MG63 (cell line): ENCODE results near the gene COX7A2. TPM values are rescaled to one million over a fixed set of nuclear protein-coding genes. Genes with fewer than 3 reads are reported as not detected.

ENCODE experiments used
- DNase-seq: peaks from one replicate; pipeline ENCODE4 v3.0.0-alpha.2; 2020
- H3K27me3 ChIP-seq: fragments of 250-450 bp; sonication (Bioruptor Pico); 2 replicates; pipeline ENCODE4 v1.5.1; 2020; ENCODE audit warnings: mild to moderate bottlenecking, moderate library complexity
- H3K36me3 ChIP-seq: fragments of 250-450 bp; sonication (Bioruptor Pico); 2 replicates; pipeline ENCODE4 v1.5.1; 2020; ENCODE audit warnings: mild to moderate bottlenecking, moderate library complexity
- H3K4me3 ChIP-seq: fragments of 250-450 bp; sonication (Bioruptor Pico); 2 replicates; pipeline ENCODE4 v1.5.1; 2020; ENCODE audit warnings: mild to moderate bottlenecking, moderate library complexity
- H3K9me3 ChIP-seq: fragments of 250-450 bp; sonication (Bioruptor Pico); 2 replicates; pipeline ENCODE4 v1.5.1; 2020; ENCODE audit warnings: mild to moderate bottlenecking, moderate library complexity
- total RNA-seq: library from RNA; depleted of rRNA; stranded (reverse); fragments of >200 nt; shearing (Covaris generic); gene quantifications from 2 replicates; pipeline ENCODE4 v1.2.3, GENCODE V29; 2014; ENCODE audit warnings: low replicate concordance

The COX7A2 gene
- total RNA-seq, 1 experiment from 2014 or later = 187 TPM

DNA sequence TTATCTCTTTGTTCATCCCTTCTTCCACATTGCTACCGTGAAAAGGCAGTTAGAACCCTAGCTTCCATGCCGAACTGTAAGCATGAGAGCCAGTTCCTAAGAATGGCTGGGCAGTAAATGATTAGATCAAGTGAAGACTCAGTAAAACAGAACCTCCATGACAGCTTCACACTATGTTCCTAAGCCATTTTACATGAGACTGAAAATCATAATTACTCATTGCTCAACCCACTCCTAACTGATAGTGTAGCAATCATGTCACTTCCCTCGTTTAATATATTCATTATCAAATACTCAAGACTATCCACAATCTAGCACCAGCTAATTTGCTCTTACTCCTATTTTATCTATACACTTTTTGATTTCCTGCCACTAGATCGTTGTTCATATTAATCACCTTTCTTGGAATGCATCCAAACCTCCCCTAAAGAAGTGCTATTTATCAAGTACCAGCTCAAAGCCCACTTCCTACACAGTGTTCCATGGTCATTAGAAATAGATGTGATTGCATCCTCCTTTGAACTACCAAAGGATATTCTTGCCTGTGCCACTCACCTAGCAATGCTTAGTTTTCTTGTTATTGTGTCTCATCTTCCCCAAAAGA, 35.0 kb upstream of the COX7A2 start:
- Histone ChIP-seq H3K4me3 (no peak overlapping the region), H3K36me3 (peaks cover 11% of the 10 kb centered on the region), H3K27me3 (no peaks in the 10 kb centered on the region), H3K9me3 (no peaks in the 10 kb centered on the region)
- no peak for DNase-seq

DNA sequence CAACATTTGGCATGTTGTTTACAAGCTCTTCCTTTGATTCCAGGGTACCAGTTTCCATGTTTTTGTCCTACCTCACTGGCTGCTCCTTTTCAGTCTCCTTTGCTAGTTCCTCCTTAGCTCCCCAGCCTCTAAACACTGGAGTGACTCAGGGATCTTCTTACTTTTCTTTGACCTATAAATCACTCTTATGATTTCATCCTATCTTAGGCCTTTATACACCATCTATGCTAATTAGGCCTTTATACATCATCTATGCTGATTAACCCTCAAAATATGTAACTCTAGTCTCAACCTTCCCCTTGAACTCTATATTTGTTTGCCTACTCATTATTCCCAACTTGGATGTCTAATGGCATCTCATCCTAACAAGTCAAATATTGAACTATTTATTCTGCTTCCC, 31.5 kb upstream of the COX7A2 start:
- Histone ChIP-seq H3K36me3 (peaks cover 19% of the 10 kb centered on the region), H3K9me3 (peaks cover 3% of the 10 kb centered on the region; the same call in 1 of the 2 replicates), H3K4me3 (no peak overlapping the region), H3K27me3 (no peaks in the 10 kb centered on the region)
- peak; percentile 30 for DNase-seq

DNA sequence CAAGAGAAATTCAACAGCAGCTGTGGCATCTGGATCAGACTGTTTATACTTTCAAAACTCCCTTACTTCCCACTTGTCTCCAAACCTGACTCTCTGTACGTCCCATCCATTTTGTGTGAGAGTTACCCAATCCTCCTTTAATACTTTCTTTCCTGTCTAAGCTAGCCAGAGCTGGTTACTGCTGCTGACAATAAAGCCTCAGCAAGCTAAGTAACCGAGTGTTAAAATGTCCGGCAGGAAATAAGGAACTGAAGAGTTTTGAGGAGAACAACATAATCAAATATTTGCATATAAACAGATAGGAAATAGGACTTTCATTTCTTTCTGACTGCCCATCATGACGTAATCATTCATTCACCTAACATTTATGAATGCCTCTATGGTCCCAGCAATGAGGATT, 29.4 kb upstream of the COX7A2 start:
- Histone ChIP-seq H3K4me3 (no peak overlapping the region), H3K27me3 (no peaks in the 10 kb centered on the region), H3K36me3 (peaks cover 16% of the 10 kb centered on the region), H3K9me3 (peaks cover 3% of the 10 kb centered on the region; the same call in 1 of the 2 replicates)
- no peak for DNase-seq

DNA sequence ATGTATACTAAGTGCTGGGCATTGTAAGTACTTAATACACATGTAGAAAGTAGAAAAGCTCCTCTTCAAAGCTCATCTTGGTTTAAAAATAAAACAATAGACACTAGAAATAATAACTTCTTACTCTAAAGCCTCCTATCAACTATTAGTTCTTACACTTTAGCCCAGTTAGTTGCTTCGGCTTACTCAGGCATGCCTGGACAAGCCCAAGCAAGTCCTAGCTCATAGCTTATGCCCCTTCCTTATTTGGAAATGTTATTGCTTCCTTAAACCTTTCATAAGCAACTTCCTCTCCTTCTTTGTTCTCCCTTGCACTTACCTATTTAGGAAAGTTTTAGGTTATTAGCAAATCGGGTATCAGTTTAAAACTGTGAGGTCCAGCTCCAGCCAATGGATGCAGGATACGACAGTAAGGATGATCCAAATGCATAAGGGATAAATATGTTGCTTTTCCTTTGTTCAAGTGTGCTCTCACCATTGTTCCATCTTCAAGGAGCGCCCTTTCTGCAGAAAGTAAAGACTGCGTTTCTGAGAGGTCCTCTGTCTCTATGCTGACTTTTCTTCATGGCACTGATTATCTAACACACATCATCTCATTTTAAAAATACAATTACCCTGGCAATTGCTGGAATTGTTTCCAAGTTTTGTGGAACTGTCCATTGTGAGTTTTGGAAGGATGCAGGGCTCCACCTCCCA, 28.7 kb upstream of the COX7A2 start:
- Histone ChIP-seq H3K36me3 (peaks cover 16% of the 10 kb centered on the region), H3K27me3 (no peaks in the 10 kb centered on the region), H3K9me3 (peaks cover 3% of the 10 kb centered on the region; the same call in 1 of the 2 replicates), H3K4me3 (no peak overlapping the region)
- peak; percentile 13 for DNase-seq

DNA sequence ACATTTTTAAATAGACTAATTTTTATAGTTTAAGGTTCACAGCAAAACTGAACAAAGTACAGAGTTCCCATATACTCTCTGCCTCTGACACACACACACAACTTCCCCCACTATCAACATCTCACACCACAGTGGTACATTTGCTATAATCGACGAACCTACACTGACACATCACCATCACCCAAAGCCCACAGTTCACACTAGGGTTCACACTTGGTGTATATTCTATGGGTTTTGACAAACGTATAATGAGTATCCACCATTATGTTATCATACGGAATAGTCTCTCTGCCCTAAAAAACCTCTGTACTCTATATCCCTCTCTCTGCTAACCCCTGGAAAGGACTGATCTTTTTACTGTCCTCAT, 25.4 kb upstream of the COX7A2 start:
- peaks cover 16% of the 10 kb centered on the region for H3K36me3 ChIP-seq
- no peaks in the 10 kb centered on the region for H3K27me3 ChIP-seq
- peaks cover 3% of the 10 kb centered on the region; the same call in 1 of the 2 replicates for H3K9me3 ChIP-seq
- H3K4me3 ChIP-seq = no peak overlapping the region
- no peak for DNase-seq

DNA sequence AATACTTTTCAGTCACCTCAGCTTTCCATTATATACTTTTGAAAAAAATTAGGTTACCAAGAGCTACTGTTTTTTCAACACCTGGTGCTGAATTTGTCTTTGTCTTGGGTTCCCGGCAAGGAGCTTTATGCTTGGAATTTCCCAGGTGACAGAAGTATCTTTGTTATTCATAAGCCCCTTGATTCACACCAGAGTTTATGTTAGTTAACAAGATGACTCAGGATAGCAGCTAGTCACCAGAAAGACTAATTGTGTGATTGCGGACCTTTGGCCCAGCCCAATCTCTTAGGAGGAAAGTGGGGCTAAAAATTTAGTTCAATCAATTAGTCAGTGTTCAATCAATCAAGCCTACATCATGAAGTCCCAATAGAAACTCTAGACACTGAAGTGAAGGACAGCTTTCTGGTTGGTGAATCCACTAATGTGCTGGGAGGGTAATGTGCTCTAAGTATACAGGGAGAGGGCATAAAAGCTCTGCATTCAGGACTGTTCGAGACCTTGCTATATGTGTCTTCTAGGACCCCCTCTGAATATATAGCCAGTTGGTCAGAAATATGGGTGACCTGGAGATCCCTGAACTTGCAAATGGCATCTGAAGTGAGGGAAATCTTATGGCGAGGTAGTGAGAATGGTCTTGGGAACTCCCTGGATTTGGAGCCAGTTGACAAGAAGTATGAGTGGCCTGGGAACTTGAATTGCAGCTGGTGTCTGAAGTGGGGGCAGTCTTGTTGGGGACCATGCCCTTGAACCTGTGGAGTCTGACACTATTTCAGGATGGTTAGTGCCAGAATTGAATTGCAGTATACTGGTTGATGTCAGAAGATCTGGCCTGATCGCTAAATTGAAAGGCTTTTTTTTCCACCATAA, 24.8 kb upstream of the COX7A2 start:
- peaks cover 3% of the 10 kb centered on the region; the same call in 1 of the 2 replicates for H3K9me3 ChIP-seq
- peaks cover 13% of the 10 kb centered on the region for H3K36me3 ChIP-seq
- H3K27me3 ChIP-seq = no peaks in the 10 kb centered on the region
- no peak overlapping the region for H3K4me3 ChIP-seq
- no peak for DNase-seq

DNA sequence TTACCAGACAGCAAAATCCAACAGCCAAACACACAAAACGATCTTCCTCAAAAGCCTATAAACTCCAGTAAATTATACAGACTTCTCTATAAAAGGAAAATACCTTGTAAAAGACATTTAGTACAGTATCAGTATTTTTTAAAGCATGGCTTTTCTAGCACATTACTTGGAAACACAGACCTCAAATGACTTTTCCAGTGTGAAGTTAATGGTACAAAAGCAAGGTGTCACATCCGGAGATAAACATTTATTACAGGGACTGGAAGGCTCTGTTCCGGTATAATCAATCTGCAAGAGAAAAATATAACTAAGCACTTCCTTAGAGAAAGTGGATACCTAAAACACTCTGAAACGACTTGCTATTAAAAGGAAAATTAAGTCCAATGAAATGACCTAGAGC, 23.9 kb upstream of the COX7A2 start:
- DNase-seq = no peak
- H3K4me3 ChIP-seq = no peak overlapping the region
- H3K9me3 ChIP-seq = no peaks in the 10 kb centered on the region
- no peaks in the 10 kb centered on the region for H3K27me3 ChIP-seq
- H3K36me3 ChIP-seq = peaks cover 9% of the 10 kb centered on the region

DNA sequence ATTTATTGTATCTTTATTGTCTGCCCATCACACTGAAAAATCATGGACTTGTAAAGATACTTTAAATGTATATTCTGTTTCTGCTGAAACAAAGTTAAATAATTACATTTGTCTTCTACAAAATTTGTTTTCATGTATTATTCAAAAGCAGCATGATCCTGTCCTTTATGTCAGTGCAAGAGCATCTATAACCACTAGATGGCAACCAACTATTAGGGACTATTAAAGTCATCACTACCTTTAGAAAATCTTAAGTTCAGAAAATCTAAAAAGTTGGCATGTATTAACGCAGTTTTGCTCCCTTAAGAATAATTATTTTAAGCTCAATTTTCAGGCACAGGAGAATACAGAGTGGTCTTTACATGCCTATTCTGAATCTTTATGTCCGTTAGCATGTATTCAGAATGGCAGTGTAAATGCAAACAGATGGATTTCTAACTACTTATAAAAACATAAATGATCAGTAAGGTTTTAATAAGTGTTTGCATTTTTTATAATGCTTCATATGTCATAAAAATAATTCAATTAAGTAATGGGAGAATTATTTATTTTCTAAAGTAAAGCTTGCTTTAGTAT, 23.2 kb upstream of the COX7A2 start:
- no peak for DNase-seq
- Histone ChIP-seq H3K9me3 (no peaks in the 10 kb centered on the region), H3K36me3 (peaks cover 6% of the 10 kb centered on the region), H3K4me3 (no peak overlapping the region), H3K27me3 (no peaks in the 10 kb centered on the region)

DNA sequence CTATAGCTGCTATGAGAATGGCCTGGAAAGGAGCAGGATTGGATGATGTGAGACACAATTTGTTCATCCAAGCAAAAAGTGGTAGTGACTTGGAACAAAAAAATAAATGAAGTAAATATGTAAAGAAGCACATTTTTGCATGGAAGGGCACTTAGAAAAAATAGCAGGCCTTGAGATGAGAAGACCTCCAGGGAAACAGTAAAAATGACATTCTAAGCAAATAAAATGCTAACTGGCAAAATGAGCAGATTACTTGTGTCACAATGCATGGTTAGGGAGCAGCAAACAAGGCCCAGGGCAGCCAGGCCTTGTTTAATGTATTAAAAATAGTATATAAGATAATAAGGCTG, 19.8 kb upstream of the COX7A2 start:
- Histone ChIP-seq H3K9me3 (no peaks in the 10 kb centered on the region), H3K4me3 (no peak overlapping the region), H3K36me3 (peaks cover 18% of the 10 kb centered on the region), H3K27me3 (no peaks in the 10 kb centered on the region)
- DNase-seq = no peak

DNA sequence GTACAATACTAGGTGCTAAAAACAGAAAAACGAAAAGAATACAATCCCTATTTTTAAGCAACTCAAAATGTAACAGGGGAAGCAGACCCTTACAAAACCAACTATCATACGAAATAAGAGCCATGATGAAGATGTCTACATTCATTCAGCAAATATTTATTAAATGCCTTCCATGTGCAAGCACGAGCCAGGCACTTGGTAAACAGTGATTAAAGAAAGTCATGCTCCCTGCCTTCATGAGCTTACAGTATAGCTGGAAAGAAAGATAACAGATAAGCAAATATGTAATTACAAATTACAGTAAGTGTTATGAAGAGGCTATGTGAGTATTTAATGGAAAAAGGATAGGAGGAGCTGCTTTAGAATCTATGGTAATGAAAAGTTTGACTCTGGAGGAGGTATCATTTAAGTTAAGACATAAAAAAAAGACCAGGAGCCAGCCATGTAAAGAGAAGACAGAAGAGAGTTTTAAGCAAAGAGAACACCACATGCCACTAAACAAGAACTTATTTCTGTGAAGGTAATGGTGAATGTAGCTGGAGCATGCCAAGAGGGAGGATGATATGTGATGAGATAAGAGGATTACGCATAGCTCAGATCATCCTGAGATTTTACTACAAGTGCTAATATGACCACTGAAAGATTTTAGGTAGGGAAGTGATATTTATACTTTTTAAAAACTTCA, 19.3 kb upstream of the COX7A2 start:
- Histone ChIP-seq H3K4me3 (no peak overlapping the region), H3K27me3 (no peaks in the 10 kb centered on the region), H3K36me3 (peaks cover 19% of the 10 kb centered on the region), H3K9me3 (no peaks in the 10 kb centered on the region)
- no peak for DNase-seq

DNA sequence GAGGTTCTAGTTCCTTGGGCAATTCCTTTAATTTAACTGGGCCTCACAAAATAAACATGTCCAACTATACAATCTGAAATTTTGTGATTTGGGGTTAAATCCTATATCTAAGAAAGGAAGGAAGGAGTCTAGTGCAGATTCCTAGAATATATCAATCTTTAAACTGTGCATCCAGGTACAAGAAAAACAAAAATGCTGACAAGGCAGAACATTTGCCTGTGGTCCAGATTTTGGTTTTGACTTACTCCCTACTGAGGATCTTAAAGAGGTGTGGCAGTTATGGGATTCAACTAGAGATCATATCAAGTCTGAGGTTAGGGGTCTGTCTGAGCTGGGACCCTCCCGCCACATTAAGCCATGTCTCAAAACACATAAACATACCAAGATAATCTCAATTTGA, 17.7 kb upstream of the COX7A2 start:
- H3K36me3 ChIP-seq = peaks cover 23% of the 10 kb centered on the region

DNA sequence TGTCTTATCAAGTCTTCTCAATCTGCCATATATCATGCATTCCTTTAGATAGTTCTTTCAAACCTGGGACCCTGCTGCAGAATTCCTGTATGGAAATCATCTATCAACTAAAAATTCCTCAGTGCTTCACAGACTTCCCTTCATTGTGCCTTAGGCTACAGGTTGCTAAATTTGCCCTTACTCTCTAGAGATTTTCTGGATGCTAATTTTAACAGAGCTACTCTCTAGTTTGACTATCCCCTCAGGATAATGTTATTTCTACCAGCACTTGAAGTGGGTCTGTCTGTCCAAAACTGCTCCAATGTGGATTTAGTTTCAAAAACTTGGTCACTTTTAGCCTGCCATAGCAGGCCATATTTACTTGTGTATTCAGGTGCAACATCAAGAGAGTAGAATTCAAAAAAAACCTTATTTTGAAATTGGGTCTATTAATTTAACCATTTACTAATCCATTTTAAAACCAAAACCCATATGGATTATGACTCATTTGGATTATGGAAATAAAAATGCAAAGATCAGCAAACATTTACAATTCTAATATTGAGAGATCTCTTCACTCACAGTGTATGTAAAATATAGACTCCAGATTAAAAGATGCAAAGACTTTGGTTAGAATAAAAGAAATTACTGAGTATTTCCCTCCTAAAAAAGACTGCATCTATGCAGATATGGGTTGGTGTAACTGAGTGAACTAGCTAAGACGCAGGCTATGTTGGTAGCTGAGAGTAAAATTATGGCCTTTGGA, 13.9 kb upstream of the COX7A2 start:
- Histone ChIP-seq H3K4me3 (no peak overlapping the region), H3K36me3 (peaks cover 30% of the 10 kb centered on the region), H3K9me3 (no peaks in the 10 kb centered on the region), H3K27me3 (no peaks in the 10 kb centered on the region)
- no peak for DNase-seq

More for the DNA sequence above, 17.7 kb upstream of the COX7A2 start:
- no peaks in the 10 kb centered on the region for H3K9me3 ChIP-seq
- no peak for DNase-seq
- no peak overlapping the region for H3K4me3 ChIP-seq
- no peaks in the 10 kb centered on the region for H3K27me3 ChIP-seq

DNA sequence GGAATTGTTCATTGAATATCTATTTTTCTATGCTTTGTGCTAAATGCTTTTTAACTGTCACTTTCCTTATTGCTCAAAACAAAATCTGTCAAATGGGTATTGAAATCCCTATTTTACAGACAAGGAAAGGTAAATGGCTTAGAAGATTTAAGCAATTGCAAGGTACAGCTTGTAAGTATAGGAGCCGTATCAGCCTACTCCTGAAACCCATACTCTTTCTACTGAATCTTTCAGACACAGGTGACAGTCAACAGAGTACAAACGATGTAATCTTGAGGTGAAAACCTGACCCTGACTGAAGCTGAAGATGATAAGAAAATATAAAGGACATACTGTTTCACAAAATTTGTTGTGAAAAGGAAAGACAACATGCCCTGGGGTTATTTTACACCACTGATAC, 7.0 kb upstream of the COX7A2 start:
- H3K4me3 ChIP-seq = no peak overlapping the region
- no peaks in the 10 kb centered on the region for H3K27me3 ChIP-seq
- no peaks in the 10 kb centered on the region for H3K9me3 ChIP-seq
- peaks cover 10% of the 10 kb centered on the region for H3K36me3 ChIP-seq
- DNase-seq = no peak

DNA sequence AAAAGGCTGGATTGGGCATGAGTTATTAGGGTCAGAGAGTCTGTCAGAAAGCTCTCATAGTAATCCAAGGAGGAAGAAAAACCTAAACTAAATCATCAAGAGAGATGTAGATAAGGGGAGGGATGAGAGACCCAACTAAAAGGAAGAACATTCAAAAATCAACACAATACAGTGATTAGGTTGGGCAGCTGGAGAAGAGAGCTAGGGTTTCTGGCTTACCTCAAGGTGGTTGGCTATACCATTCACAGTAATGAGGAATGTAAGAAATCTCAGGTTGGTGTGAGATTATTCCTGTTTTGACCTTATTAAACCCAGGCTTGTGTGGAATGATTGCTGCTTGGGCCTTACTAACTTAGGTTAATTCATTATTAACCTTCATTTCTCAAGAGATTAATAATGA, 6.2 kb upstream of the COX7A2 start:
- Histone ChIP-seq H3K27me3 (no peaks in the 10 kb centered on the region), H3K4me3 (no peak overlapping the region), H3K9me3 (no peaks in the 10 kb centered on the region), H3K36me3 (peaks cover 5% of the 10 kb centered on the region; the same call in 1 of the 2 replicates)
- no peak for DNase-seq

DNA sequence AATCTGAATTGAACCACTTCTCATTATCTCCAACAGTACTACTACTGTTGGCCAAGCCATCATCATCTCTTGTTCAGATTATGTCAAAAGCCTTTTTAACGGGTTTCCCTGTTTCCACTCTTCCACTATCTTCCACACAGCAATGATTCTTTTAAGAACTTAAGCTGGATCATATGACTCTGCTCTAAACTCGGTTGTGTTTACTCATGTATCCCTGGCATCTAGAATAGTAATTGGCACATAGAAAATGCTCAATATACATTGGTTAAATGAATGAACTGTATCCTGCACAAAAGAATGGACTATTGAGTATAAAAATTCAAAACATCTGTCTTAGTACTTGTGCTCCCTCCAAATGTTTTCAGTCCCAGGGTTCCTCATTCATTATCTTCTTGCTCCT, 2.8 kb upstream of the COX7A2 start:
- no peaks in the 10 kb centered on the region for H3K36me3 ChIP-seq
- H3K27me3 ChIP-seq = no peaks in the 10 kb centered on the region
- no peaks in the 10 kb centered on the region for H3K9me3 ChIP-seq
- no peak overlapping the region for H3K4me3 ChIP-seq
- DNase-seq = no peak

DNA sequence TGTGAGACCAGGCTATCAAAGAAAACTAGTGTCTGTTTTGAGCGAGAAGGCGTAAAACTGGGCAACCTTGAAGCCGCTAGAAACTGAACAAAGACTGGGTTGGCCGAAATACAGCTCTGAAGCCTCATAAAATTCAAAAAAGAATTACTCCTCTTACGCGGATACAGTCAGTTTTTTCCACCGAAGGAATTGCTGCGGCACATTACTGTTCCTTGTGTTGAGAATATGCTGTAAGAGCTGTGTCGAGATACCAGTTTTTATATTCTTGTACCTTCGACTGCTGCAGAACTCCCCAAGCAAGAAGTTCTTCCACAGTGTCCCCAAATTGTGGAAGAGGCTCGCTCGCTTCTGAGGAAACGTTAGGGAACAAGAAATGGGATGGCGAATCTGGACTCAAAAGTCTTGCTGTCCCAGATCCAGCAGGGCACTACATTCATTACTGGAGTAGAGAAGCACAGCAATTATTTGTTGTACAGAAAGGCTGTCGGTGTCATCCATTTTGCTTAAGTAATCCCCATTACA, 523 bp upstream of the COX7A2 start:
- H3K36me3 ChIP-seq = peaks cover 19% of the 10 kb centered on the region
- H3K9me3 ChIP-seq = no peaks in the 10 kb centered on the region
- H3K4me3 ChIP-seq = peak overlapping the region; percentile 84
- DNase-seq = no peak
- no peaks in the 10 kb centered on the region for H3K27me3 ChIP-seq
